ENCODE results near the gene CREB1. TPM values are rescaled to one million over a fixed set of nuclear protein-coding genes. Genes with fewer than 3 reads are reported as not detected.

The CREB1 gene
- total RNA-seq, 6 experiments from 2014 or later, result 10.1 to 22.6 (median 16.8) TPM

DNA sequence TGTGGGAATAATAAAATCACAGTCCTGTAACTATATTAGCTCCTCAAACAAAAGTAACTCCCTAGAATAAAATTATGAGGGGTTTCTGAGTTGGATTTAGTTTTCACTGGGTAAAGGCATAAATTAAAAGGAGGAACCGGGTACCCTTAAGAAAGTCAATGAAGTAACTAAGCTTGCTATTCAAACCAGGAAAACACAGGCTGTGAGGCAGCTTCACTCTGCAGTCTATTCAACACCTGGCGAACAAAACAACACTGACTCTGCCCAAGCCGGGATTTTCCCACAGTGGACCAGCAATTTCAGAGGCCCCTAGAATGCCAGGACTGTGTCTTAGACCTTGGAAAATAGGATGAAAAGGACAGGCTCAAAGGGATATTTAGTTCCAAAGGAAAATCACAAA, 24.6 kb upstream of the CREB1 start:
- no peaks in the 10 kb centered on the region for H3K36me3 ChIP-seq
- H3K4me1 ChIP-seq, result no peaks in the 10 kb centered on the region
- 65% methylated on average over 3 of the region's 3 CpGs for WGBS (ENCODE audit: insufficient coverage, low coverage, low lambda C conversion rate, missing lambda C conversion rate)
- TF ChIP-seq CTCF (IDR thresholded peaks at IDR 0.05) (no peak), POLR2A (IDR thresholded peaks at IDR 0.05) (no peak)
- DNase-seq (no peak), ATAC-seq (no peak)
- H3K4me3 ChIP-seq, result no peak overlapping the region
- no peak overlapping the region for H3K27ac ChIP-seq
- no peaks in the 10 kb centered on the region for H3K27me3 ChIP-seq
- no peaks in the 10 kb centered on the region for H3K9me3 ChIP-seq
- intact Hi-C loops (cut with DNase I), result no loop called here

DNA sequence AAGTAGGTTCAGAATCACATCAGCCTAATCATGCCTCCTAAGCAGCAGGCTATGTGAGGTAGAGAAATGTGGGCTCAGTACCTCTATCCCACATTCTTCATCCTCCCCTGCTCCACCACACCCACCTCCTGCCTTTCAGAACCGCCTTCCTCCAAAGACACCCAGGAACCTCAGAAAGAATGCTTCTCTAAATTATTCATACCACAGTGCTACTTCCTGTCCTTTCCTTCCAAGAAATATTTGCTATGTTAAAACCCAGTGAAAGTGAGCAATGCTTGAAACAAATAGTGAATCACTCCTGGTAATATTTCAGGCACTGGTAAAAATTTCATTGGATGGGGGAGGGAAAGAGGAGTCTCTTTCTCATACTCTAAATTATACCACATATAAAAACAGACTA, 24.0 kb upstream of the CREB1 start:
- TF ChIP-seq CTCF (IDR thresholded peaks at IDR 0.05) (no peak), POLR2A (IDR thresholded peaks at IDR 0.05) (no peak)
- no peaks in the 10 kb centered on the region for H3K36me3 ChIP-seq
- H3K27ac ChIP-seq, result no peak overlapping the region
- DNase-seq (no peak), ATAC-seq (peak in 1 of 4 donors; percentile 25)
- no peaks in the 10 kb centered on the region for H3K27me3 ChIP-seq
- H3K4me3 ChIP-seq, result no peak overlapping the region
- intact Hi-C loops (cut with DNase I), result no loop called here
- 29% methylated on average over 1 of the region's 1 CpG for WGBS (ENCODE audit: insufficient coverage, low coverage, low lambda C conversion rate, missing lambda C conversion rate)
- no peaks in the 10 kb centered on the region for H3K9me3 ChIP-seq
- no peaks in the 10 kb centered on the region for H3K4me1 ChIP-seq

DNA sequence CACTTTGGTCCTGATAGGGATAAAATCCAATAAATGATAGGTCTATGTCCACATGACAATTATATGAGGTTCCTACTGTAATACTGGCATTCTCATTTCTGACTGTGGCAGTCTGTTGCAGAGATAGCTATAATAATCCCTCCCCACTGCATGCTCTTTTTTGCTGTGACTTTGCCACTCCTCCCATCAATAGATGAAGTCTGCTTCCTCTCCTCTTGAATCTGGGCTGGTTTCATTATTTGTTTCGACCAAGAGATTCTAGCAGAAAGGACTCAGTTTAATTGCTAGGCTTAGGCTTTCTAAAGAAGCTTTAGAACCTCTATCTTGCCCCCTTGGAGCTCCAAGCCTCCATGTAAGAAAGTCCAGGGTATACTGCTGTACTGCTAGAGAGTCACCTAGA, 23.3 kb upstream of the CREB1 start:
- no peaks in the 10 kb centered on the region for H3K9me3 ChIP-seq
- no peaks in the 10 kb centered on the region for H3K27me3 ChIP-seq
- H3K4me3 ChIP-seq, result no peak overlapping the region
- TF ChIP-seq POLR2A (IDR thresholded peaks at IDR 0.05) (no peak), CTCF (IDR thresholded peaks at IDR 0.05) (no peak)
- ATAC-seq, result no peak
- H3K4me1 ChIP-seq, result no peaks in the 10 kb centered on the region
- WGBS (ENCODE audit: insufficient coverage, low coverage, low lambda C conversion rate, missing lambda C conversion rate), result 100% methylated on average over 1 of the region's 1 CpG
- H3K36me3 ChIP-seq, result no peaks in the 10 kb centered on the region
- H3K27ac ChIP-seq, result no peak overlapping the region
- no peak for DNase-seq
- intact Hi-C loops (cut with DNase I), result no loop called here

DNA sequence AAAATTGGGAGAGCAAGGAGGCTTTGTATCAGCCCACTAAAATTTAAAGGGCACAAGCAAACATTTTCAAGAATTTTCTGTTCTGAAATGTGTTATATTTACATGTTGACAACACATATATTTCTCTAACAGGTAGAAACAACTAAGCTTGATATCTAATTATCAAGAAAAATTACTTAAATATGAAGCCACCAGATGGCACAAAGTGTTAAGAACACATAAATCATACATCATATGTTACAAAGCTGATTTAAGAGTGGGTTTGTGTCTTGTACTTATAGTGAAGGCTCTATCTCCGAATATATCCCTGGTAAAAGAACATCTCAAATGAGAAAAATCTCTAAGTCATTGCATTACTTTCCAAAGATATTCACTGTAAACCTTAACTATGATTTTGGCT, 19.6 kb upstream of the CREB1 start:
- Histone ChIP-seq H3K27ac (no peak overlapping the region), H3K36me3 (no peaks in the 10 kb centered on the region), H3K4me1 (no peaks in the 10 kb centered on the region), H3K27me3 (no peaks in the 10 kb centered on the region), H3K4me3 (no peak overlapping the region), H3K9me3 (no peaks in the 10 kb centered on the region)
- DNase-seq (no peak), ATAC-seq (no peak)
- TF ChIP-seq CTCF (IDR thresholded peaks at IDR 0.05), result peak in 1 of 4 donors; percentile 5
- TF ChIP-seq POLR2A (IDR thresholded peaks at IDR 0.05), result no peak
- intact Hi-C loops (cut with DNase I), result no loop called here
- WGBS (ENCODE audit: insufficient coverage, low coverage, low lambda C conversion rate, missing lambda C conversion rate), result 64% methylated on average over 1 of the region's 1 CpG

DNA sequence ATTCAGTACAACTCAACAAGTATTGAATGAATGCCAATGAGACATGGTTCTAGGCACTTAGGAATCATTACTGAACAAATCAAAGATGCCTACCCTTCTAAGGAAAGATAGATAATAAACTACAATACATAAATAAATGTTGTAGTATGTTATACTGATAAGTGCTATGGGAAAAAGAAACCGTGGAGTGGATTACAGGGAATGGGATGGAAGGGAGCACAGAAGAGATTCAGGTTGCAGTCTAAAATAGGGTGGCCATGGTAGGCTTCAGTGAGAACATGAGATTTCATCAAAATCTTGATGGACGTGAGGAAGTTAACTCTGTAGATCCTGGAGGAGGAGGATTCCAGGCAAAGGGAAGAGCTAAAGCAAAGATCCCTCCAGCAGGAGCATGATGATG, 17.9 kb upstream of the CREB1 start:
- H3K27me3 ChIP-seq, result no peaks in the 10 kb centered on the region
- H3K36me3 ChIP-seq, result no peaks in the 10 kb centered on the region
- H3K27ac ChIP-seq, result no peak overlapping the region
- no peaks in the 10 kb centered on the region for H3K4me1 ChIP-seq
- DNase-seq, result no peak
- 70% methylated on average over 2 of the region's 2 CpGs for WGBS (ENCODE audit: insufficient coverage, low coverage, low lambda C conversion rate, missing lambda C conversion rate)
- ATAC-seq, result no peak
- TF ChIP-seq POLR2A (IDR thresholded peaks at IDR 0.05) (no peak), CTCF (IDR thresholded peaks at IDR 0.05) (no peak)
- no peak overlapping the region for H3K4me3 ChIP-seq
- H3K9me3 ChIP-seq, result no peaks in the 10 kb centered on the region
- intact Hi-C loops (cut with DNase I), result no loop called here
